GM12874 (cell line): ENCODE results near the gene CTU2.

Experiments used
- TF ChIP-seq, protein P1 (sequence below): IDR thresholded peaks from 2 replicates; pipeline ENCODE4 v1.5.1; 2011; ENCODE audit warnings: low read depth, mild to moderate bottlenecking, control low read depth, low read length, moderate library complexity; ENCODE audit not compliant: insufficient read depth

CTU2 gene

DNA sequence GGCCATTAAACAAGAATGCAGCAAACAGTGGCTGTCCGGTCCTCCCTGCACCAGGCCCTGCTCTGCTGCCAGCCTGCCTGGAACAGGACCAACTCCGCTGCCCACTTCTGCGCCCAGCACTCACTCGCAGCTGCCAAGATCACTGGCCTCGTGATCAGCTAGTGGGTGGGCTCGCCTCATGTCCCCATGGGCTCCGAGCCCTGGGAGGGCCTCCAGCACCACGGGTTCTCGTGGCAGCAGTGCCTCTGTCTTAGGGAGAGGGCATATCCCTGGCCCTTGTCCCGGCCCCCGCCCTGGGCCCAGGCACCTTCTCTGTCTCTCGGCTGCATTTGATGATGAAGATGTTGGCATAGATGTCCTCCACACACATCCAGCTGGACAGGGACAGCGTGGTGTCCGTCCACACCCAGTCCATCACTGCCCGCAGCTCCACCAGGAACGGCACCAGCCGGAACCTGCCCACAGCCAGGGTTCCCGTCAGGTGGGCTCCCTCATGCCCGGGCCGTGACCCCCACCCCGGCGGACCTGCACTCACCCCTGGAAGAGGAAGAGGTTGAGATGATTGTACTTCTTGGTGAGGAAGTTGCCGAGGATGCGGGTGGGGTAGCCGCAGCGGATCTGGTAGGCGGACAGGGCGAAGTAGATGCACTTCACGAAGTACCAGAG, 13.1 kb downstream of the CTU2 start:
- TF ChIP-seq, protein P1, sequence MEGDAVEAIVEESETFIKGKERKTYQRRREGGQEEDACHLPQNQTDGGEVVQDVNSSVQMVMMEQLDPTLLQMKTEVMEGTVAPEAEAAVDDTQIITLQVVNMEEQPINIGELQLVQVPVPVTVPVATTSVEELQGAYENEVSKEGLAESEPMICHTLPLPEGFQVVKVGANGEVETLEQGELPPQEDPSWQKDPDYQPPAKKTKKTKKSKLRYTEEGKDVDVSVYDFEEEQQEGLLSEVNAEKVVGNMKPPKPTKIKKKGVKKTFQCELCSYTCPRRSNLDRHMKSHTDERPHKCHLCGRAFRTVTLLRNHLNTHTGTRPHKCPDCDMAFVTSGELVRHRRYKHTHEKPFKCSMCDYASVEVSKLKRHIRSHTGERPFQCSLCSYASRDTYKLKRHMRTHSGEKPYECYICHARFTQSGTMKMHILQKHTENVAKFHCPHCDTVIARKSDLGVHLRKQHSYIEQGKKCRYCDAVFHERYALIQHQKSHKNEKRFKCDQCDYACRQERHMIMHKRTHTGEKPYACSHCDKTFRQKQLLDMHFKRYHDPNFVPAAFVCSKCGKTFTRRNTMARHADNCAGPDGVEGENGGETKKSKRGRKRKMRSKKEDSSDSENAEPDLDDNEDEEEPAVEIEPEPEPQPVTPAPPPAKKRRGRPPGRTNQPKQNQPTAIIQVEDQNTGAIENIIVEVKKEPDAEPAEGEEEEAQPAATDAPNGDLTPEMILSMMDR: no peak

DNA sequence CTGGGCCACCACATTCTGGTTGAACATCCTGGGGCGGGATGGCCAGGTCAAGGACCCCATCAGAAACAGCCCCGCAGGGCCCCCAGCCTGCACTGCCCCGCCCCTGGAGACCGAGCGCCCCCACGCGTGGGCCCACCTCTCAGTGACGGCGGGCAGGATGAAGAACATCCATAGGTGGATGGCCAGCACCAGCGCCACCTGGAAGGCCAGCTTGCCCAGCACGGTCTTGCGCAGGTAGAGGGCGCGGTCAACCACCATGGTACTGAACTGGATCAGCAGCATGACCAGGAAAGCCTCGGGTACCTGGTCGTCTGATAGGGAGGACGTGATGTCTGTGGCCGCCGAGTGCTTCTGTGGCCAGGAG, 13.6 kb downstream of the CTU2 start:
- TF ChIP-seq, protein P1: no peak

DNA sequence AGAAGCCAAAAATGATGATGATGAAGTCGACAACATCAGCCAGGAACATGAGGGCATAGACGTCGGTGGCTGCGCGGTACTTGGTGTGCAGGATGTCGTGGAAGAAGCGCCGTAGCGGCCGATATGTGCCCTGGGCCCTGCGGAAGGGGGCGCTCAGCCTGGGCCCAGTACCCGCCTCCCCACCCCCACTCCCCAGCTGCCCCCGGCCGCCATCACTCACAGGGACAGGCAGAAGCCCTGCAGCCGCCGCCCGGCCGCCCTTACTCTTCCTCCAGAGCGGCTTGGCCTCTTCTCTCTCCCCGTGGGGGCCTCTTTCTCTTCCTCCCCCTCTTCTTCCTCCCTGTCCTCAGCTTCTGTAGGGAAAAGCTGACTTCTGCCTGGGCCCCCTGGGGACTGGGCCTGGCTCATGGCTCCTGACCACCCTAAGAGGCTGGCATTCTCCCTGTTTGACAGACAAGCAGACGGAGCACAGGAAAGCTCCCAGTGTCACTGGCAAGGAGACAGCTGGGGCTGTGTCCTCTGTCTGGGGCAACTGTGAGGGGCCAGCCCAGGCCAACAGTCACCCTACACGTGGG, 14.2 kb downstream of the CTU2 start:
- TF ChIP-seq, protein P1: no peak

DNA sequence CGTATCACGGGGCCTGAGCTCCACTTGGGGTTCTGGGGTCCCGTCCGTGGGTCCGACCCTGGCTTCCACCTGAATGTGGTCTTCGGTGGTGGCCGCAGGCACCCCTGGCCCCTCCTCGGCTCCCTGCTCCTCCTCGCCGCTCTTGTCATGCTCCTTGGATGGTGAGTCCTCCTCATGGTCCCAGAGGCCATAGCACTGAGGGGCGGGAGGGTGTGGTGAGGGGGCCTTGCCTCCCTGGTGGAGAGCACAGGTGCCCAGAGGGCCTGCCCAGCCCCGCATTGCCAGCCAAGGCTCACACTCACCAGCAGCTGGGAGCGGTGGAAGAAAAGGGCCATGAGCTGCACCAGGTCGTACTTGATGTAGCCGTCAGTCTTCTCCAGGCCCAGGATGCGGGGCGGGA, 14.9 kb downstream of the CTU2 start:
- TF ChIP-seq, protein P1: no peak

DNA sequence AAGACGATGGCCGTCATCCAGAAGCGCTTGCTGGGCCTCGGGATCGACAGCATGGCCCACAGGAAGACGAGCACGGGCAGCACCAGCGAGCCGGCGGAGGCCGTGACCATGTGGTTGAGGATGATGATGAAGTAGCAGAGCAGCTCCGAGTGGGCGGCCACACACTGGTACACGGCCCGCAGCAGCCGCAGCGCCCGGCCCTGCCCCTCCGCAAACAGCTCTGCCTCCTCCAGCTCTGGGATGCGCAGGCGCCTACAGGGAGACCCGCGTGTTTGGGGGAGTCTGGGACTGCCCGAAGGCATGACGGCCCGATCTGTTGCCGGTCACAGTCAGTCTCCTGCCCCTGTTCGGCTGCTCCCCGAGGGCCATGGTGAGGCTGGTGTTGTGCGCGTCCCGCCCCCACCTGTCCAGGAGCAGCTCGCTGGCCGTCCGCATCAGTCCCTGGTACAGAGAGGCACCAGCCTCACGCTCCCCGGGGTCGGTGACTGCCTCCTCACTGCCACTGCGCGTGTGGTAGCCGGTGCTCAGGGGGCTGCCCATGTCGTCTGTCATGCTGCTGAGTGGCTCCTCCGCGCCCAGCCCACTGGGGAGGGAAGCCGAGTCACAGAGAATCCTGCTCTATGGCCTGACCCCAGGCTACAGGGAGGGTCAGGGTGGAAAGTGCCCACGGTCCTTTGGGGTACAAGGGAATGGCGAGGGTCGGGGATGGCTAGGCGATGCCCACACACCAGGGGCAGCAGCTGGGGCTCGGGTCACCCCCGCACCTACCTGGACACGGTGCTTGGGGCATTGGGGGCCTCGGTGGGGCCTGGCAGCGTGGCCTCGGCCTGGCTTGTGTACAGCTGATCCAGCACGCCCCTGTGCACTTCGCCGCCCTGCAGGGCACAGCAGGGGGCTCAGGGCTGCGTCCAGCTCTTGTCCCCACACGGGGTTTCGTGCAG, 15.8 kb downstream of the CTU2 start:
- TF ChIP-seq, protein P1: no peak

DNA sequence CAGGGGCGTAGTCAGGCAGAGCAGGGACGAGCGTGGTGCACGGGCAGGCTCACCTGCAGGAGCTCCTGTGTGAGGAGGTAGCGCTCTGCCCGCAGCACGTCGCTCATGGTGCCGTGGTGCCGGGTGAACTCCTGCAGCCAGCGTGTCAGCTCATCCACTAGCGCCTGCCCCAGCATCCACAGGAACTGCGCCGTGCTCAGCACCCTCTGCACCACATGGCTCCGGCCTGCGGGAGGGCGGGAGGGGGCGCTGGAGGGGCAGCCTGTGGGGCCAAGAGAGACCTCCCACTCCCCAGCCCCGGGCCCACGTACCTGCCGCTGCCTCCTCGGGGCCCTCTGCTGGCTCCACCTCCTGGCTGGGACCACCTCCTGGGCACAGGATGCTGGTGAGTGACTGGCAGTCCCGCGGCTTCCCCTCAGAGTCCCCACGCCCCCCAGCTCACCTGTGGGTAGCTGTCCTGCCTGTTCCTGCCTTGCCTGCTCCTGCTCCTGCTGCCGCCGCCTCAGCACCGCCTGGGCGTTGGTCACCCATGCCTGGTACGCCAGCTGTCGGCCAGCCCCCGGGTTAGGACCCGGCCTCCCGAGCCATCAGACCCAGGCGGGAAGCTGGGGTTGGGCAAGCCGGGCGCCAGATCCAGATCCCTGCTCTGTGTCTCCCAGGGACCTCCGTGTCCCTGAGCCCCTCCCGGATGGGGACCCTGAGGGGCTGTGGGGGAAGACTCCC, 16.6 kb downstream of the CTU2 start:
- TF ChIP-seq, protein P1: no peak

DNA sequence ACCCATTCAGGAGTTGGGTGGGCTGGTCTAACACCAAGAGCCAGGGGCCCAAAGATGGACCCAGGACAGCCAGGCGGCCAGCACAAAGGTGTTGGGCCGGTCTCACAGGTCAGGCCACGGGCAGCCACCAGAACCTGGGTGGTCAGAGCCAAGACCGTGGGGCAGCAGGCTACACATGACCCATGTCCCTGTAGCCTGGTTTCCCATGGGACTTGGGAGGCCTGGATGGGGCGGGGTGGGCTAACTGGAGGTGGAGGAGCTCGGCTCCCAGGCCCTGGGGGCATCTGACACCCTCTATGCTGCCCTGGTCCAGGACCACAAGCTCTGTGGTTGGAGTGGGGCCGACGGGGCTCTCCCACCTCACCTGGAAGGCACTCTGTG, 17.2 kb downstream of the CTU2 start:
- TF ChIP-seq, protein P1: no peak
